ENCODE results near the gene IGF1R. TPM values are rescaled to one million over a fixed set of nuclear protein-coding genes. Genes with fewer than 3 reads are reported as not detected.

Gene IGF1R
- total RNA-seq, 1 donor from 2014 or later, result 62.7 TPM

GRCh38 chr15:98858610-98859023 is 210.3 kb downstream of the IGF1R start:
- TF ChIP-seq, protein P1, sequence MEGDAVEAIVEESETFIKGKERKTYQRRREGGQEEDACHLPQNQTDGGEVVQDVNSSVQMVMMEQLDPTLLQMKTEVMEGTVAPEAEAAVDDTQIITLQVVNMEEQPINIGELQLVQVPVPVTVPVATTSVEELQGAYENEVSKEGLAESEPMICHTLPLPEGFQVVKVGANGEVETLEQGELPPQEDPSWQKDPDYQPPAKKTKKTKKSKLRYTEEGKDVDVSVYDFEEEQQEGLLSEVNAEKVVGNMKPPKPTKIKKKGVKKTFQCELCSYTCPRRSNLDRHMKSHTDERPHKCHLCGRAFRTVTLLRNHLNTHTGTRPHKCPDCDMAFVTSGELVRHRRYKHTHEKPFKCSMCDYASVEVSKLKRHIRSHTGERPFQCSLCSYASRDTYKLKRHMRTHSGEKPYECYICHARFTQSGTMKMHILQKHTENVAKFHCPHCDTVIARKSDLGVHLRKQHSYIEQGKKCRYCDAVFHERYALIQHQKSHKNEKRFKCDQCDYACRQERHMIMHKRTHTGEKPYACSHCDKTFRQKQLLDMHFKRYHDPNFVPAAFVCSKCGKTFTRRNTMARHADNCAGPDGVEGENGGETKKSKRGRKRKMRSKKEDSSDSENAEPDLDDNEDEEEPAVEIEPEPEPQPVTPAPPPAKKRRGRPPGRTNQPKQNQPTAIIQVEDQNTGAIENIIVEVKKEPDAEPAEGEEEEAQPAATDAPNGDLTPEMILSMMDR (IDR thresholded peaks at IDR 0.05; ENCODE audit: insufficient read depth, low read length, poor library complexity, severe bottlenecking), result no peak
- H3K27me3 ChIP-seq (ENCODE audit: control insufficient read depth, insufficient read depth, low read length), result no peaks in the 10 kb centered on the region
- H3K4me3 ChIP-seq (ENCODE audit: low read depth, low read length), result no peak overlapping the region
- H3K36me3 ChIP-seq (ENCODE audit: control insufficient read depth, insufficient read depth, low read length), result no peaks in the 10 kb centered on the region
- DNase-seq (ENCODE audit: low read depth), result no peak

DNA sequence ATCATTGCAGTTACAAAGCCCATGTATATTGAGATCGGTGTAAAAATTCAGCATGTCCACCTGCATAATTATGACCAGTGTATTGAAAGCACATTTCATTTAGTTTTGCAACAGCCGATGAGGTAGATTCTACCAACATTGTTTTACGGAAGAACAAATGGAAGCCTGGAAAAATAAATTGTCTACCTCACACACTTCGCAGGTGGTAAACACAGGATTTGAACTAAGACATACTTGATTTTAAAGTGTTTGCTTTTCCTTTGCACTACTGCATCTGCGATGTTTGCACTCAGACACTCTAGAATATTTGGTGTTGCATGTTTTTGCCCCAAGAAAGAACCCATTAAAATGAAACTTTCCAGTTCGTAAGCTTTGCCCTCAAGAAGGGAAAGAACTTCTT is 210.8 kb downstream of the IGF1R start:
- H3K27me3 ChIP-seq (ENCODE audit: control insufficient read depth, insufficient read depth, low read length), result no peaks in the 10 kb centered on the region
- H3K4me3 ChIP-seq (ENCODE audit: low read depth, low read length), result no peak overlapping the region
- H3K36me3 ChIP-seq (ENCODE audit: control insufficient read depth, insufficient read depth, low read length), result no peaks in the 10 kb centered on the region
- TF ChIP-seq, protein P1 (IDR thresholded peaks at IDR 0.05; ENCODE audit: insufficient read depth, low read length, poor library complexity, severe bottlenecking), result no peak
- DNase-seq (ENCODE audit: low read depth), result no peak

DNA sequence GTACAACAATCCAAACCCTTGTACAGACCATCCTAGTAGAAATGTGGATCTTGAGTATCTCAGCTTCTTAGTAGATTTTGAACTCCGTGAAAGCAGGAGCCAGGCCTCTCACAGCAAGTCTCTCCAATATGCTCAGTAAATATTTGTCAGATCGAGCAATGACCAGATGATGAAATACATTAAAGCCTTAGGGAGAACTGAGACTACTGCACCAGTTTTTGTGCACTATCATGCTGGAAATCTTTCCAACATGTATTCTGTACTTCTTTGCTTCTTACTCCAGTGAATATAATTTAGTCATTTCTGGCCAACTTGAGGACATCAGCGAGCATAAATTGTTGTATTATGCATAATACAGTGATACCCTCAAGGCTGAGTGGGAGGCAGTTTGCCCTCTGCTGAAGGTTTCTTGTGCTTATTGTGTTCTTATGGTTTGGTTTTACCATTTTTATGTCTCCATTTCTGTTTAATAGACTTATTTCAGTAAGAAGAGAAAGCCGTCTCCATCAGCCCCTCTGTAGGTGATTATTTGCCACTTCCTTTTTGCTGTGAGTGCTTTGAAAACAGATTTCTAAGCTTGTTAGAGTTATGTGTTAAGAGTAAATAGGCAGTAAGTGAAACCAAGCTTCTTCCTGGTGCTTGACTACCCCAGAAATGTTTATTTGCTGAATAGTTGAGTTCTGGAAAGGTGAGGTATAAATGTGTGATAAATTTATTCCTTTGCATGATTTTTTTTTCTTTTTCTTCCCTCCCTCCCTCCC is 212.1 kb downstream of the IGF1R start:
- no peak for DNase-seq (ENCODE audit: low read depth)
- TF ChIP-seq, protein P1 (IDR thresholded peaks at IDR 0.05; ENCODE audit: insufficient read depth, low read length, poor library complexity, severe bottlenecking), result no peak
- Histone ChIP-seq H3K27me3 (ENCODE audit: control insufficient read depth, insufficient read depth, low read length) (no peaks in the 10 kb centered on the region), H3K4me3 (ENCODE audit: low read depth, low read length) (no peak overlapping the region), H3K36me3 (ENCODE audit: control insufficient read depth, insufficient read depth, low read length) (no peaks in the 10 kb centered on the region)

DNA sequence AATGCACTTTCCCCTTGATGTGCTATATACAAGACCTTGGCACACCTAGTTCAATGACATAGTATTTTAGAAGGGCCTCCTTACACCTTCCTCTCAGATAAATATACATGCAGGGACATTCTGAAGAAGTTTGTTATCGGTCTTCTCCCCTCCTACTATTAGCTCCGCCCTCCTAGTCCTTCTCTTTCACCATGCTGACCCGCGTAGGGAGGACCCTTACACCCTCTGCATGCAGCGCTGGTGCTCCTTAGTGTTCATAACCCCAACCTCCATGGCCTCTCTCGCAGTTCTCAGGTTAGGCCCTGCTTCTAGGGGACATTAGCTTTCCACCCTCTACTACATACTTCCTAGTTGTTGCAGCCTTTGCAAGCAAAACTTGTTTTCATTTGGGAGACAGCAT is 212.8 kb downstream of the IGF1R start:
- TF ChIP-seq, protein P1 (IDR thresholded peaks at IDR 0.05; ENCODE audit: insufficient read depth, low read length, poor library complexity, severe bottlenecking), result no peak
- Histone ChIP-seq H3K36me3 (ENCODE audit: control insufficient read depth, insufficient read depth, low read length) (no peaks in the 10 kb centered on the region), H3K27me3 (ENCODE audit: control insufficient read depth, insufficient read depth, low read length) (no peaks in the 10 kb centered on the region), H3K4me3 (ENCODE audit: low read depth, low read length) (no peak overlapping the region)
- no peak for DNase-seq (ENCODE audit: low read depth)

DNA sequence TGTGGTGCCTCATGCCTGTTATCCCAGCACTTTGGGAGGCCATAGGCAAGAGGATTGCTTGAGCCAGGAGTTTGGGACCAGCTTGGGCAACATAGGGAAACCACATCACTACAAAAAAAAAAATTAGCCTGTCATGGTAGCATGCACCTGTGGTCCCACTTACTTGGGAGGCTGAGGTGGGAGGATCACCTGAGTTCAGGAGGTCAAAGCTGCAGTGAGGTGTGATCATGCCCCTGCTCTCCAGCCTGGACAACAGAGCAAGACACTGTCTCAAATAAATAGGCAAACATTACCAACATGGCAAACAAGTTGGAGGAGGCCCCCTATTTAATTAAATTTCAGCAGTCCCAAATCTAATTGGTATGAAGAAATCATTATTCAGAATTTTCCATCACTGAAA is 215.6 kb downstream of the IGF1R start:
- no peak overlapping the region for H3K4me3 ChIP-seq (ENCODE audit: low read depth, low read length)
- TF ChIP-seq, protein P1 (IDR thresholded peaks at IDR 0.05; ENCODE audit: insufficient read depth, low read length, poor library complexity, severe bottlenecking), result no peak
- no peak for DNase-seq (ENCODE audit: low read depth)
- H3K36me3 ChIP-seq (ENCODE audit: control insufficient read depth, insufficient read depth, low read length), result no peaks in the 10 kb centered on the region
- no peaks in the 10 kb centered on the region for H3K27me3 ChIP-seq (ENCODE audit: control insufficient read depth, insufficient read depth, low read length)
